T-helper 1 cell (primary cell): ENCODE data around the gene VWA5A.

Experiments
- DNase-seq, 5 donors: peaks; one replicate each; pipeline ENCODE4 v3.0.0-alpha.2; 2012 to 2020
- total RNA-seq, 4 donors: gene quantifications; one replicate each; lab custom pipeline; 2026; lab: John Stamatoyannopoulos, UW

Gene VWA5A
- total RNA-seq = 4.3 to 10.9 (median 6.6) reads per million in 4 donors

DNA sequence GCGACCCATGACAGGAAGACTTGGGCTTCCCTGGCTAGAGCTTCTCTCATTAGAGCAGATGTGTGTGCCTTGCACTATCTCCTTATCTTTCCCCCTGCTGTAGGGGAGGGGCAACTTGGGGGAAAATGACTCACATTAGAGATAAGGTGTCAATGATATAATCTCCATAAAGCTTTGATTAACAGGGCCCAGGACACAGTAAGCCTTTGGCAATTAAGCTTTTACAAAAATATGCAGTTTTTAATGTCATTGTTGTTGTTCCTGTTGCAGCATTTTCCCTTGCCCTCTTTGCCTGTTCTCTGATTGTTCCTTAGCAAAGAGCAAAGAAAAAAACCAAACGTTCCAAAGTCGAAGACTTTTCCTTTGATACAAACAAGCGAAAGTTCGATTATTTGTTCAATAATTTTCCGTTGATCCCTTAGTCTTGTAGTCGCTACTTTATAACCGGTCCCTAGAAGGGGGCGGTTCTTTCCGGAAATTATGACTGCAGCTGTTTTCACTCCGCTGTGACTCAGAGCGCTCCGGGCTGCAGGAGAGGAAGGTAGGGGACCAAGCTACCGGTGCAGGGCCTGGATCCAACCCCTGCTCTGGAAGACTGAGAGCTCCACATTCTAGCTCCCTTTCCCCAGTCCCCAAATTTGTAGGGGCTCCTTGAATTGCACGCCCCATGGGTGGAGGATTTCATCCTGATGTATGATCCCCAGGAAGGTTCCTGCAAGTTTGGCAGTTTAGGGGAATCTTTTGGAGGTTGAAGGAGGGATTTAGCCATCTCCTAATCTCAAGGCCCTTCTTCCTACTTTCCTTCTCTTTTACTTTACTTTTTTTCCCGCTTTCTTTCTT lies at the start of gene VWA5A:
Gene VWA5A, plus strand, starts transcription at position 509 of the 840 bp plus-strand sequence. CDS start 2,062 bp downstream, outside the sequence.
- DNase-seq = peak in 3 of 5 donors; percentile 31 to 89 (median 48)

DNA sequence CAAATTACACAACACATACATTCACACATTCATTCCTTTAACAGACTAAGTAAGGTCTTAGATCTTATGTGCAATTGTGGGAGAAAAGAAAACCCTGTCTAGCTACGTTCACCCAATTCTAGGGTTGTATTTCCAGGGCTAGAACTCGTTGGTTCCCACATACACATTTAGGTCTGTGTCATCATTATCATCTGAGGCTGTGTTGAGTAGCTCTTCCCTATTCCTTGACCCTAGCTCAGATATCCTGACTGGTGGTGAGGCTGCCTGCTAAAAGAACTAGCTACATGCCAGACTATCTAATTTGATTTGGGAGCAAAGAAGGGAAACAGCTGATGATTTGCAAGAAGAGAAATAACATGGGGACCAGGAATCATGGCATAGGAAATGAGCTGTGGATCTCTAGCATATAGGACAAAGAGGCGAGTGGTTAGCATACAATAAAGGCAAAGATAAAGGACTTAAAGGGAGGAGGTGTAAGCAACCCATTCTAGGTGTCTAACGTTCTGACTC lies 46.6 kb upstream of the VWA5A start:
- no peak for DNase-seq

DNA sequence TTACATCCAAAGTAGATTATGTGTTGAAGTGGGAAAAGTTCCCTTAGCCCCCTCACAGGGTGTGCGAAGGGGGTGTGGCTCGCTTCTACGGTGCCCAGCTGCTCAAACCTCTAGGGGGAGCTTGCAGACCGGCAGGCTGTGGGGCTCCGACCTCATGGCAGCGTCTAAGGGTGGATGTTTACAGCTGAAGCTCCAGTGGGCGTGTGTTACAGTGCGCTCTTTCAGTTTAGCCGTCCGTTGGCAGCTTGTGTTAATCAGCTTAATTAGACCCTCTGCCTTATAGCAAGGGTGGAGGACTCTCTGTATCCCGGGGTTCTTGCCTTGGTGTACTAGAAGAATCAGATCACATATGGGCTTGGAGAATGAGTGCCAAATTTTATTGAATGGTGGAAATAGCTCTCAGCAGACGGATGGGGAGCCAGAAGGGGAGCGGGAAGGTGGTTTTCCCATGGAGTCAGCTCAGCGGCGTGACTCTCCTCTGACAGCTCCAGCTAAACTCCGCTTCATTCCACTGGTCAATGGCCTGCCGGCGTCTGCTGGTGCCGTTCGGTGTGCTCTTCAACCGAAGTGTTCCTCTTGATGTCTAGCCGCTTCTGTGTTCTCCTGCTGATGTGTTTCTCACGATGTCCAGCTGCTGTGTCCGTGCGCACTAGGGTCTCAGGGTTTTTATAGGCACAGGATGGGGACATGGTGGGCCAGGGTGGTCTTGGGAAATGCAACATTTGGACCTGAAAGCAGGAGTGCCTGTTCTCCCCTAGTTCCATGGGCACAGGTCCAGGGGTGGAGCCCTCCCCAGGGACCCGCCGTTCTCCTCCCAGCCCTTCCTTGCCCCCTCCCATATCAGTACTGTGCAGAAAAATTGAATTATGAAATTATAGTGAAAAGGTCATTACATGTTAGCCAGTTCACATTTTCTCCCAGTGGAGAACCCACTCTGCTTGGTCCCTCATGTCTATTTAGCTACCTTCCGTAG lies 45.5 kb upstream of the VWA5A start:
- peak in 1 of 5 donors; percentile 45 for DNase-seq

DNA sequence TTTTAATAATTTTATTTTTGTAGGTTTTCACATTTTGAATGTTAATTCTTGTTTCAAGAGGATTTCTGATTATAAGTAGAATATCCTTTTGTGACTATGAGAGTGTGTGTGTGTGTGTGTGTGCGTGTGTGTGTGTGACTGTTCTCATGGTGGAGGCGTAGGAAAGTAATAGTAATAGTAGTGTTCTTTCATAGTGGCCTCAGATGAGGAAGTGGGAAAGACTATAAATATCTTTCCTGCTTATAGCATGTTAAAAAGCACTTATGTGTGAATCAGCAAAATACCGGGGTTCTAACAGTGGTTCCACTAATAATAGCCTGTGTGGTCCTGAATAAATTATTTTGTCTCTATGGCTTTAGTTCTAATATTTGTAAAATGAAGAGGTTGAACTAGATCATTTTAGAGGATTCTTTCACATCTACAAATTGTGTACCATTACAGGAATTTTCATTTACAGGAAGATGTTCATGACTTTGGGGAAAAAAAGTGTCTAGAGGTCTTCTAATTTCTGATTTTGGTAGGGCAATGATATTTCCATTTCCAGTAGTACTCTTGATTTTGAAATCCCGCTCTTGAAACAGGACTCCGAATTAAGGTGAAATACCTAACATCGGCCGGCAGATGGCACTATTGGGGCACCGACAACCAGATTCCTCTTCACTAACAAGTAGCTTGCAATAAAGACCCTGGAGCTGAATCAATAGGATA lies 44.2 kb upstream of the VWA5A start:
- peak in 4 of 5 donors; percentile 25 to 56 (median 46) for DNase-seq

DNA sequence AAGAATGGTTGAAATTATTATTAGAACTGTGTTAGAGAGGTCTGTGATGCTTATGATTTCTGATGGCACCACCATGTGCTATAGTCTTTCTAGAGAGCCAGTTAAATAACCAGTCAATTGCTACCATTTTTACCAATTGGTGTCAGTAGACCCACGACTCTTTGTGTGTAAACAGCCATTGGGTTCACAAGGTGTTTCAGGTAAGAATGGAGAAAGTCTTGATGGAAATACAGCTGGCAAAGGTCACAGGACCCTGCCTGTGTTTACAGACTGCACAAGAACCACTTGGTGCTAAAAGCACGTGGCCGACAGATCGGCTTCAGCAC lies 43.7 kb upstream of the VWA5A start:
- no peak for DNase-seq

- no peak for DNase-seq
These were observed 43.1 kb upstream of the VWA5A start for GRCh38 chr11:124072147-124072546.

GRCh38 chr11:124074554-124074953 lies 40.7 kb upstream of the VWA5A start:
- DNase-seq = no peak

- DNase-seq = no peak
These were observed 39.8 kb upstream of the VWA5A start for GRCh38 chr11:124075492-124075840.

DNA sequence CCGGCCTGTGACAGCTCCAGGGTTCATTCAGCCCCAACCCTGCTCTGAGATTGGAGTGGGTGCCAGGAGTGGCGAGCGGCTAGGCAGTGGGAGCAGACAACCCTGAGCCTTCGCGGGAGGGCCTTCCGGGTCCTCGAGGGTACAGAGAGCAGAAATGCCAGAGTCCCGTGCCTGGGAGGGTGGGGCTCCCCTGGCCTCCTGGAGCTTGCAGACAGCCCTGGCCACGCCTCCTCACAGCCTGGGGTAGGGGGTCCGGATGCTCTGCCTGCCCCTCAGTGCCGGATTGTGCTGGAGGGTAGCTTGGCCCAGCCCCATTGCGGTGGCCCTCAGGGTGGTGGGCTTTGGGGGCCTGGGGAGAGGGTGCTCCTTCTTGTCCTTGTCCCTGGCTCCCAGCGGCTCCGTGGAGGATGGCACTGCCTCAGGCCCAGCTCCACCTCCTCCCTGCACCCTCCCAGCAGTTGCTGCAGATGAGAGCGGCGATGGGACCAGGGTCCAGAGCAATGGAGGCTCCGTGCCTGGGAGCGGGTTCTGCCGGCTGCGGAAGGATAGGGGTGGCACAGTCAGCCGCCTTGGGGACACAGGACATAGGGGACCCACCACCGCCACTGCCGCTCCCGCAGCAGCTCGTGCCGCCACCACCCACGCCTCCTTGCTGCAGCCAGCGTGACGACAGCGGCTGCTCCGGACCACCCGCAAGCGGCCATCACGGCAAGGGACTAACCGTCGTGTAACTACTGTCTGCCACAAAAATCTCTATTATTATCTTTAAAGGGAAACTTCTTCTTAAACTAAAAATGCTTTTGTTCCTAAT lies 39.2 kb upstream of the VWA5A start:
- peak in 1 of 5 donors; percentile 4 for DNase-seq

DNA sequence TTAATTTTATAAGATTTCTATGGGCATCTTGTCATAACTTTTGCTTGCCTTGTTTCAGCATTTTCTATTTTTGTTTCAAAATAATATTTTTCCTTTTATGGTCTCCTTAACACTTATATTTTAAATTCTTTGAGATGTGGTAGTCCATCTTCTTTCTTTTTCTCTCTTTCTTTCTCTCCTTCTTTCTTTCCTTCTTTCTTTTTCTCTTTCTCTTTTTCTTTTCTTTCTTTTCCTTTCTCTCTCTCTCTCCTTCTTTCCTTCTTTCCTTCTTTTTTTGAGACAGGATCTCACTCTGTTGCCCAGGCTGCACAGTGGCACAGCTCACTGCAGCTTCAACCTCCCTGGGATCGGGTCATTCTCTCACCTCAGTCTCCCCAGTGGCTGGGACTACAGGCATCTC lies 38.0 kb upstream of the VWA5A start:
- no peak for DNase-seq

- no peak for DNase-seq
These were observed 36.7 kb upstream of the VWA5A start for GRCh38 chr11:124078591-124078990.

DNA sequence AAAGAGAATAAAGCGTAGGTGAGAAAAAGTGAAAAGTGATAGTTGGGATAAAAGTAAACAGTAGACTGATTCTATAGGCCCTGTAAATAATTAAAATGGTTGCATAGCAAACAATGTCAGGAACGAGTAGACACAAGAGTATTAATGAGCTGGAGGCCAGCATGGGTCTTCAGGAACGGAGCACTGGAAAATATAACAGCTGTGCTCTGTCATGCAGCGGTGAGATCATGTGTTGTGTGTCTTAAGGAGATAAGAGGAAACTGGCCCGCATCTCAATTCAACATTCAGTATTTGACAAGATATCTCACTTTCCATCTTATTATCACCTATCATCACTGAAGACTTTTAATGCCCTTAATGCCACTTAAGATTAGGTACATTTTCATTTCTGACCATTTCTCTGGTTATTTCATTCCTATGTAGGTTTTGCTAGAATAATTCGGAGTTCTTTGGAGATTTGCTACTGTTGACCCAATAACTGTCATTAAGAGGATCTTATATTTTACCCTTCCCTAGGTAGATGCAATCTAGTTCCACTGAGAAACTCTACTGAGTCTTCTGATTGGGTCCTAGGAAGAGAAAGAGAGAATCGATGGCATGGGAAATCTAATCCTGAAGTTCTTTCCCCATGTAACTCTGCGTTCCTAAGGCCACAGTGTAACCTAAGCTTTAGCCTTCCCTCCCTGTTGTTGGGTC lies 35.5 kb upstream of the VWA5A start:
- DNase-seq = no peak

DNA sequence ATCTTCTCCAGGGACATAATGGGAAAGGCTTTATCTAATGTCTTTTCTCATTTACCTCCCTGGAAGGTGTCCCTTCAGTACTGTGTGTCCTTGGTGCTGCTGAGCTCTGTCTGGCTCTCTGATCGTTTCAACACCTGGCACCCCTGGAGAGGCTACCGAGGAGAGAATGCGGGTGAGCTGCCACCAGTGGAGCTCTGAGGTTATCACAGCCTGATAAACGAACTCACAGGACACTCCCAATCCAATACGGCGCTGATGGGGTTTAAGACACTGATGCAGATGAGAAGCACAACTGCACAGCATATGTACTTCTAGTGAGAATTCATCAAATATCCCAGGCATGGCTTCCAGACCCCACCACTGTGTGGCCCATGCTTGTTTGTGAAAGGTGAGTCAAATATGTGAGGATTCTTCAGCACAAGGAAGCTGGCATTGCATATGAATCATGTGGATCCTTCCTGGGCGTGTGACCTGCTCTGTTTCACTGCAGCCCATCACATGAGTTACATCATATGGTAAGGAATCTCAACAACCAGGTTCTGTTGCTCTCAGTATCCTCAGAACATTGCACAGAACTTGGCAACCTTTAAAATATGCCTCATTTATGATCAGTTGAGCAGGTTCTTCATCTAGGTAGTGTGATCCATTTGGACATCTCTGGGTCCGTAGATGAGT lies 34.8 kb upstream of the VWA5A start:
- no peak for DNase-seq

DNA sequence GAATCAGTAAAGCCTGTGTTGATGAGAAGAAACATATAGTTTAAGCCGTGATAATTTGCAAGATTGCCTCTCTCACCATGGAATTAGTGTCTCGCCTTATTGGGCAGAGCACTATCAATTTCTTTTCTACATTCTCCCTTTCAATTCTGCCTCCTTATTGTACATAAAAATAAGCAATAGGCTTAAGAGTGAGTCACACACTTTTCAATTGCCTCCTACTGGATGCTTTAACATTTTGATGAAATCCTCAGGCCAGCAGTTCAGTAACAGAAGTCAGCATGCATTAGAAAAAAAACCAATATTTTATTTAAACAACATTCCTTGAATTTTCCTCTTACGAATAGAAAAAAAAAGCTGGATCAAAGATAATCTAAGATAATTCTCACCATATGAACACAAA lies 33.8 kb upstream of the VWA5A start:
- no peak for DNase-seq

GRCh38 chr11:124082371-124082770 lies 32.9 kb upstream of the VWA5A start:
- no peak for DNase-seq

DNA sequence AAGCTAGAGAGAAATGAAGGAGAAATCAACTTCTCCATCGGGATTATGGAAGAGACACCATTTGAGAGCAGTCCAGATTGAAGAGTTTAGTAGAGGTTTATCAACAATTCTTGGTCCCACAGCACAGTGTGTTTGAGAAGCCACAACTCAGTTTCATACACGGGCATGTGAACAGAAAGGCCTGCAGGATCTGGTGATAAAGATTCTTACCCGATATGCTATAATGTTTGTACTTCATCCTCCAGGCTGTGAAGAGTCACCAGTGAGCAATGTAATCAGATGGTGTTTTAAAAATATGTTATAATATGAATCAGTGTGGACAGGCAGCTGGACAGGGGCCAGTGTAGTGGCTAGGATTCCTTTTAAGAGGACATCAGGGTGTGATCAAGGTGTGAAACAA lies 29.7 kb upstream of the VWA5A start:
- DNase-seq = no peak

- no peak for DNase-seq
These were observed 29.0 kb upstream of the VWA5A start for GRCh38 chr11:124085997-124086846.

DNA sequence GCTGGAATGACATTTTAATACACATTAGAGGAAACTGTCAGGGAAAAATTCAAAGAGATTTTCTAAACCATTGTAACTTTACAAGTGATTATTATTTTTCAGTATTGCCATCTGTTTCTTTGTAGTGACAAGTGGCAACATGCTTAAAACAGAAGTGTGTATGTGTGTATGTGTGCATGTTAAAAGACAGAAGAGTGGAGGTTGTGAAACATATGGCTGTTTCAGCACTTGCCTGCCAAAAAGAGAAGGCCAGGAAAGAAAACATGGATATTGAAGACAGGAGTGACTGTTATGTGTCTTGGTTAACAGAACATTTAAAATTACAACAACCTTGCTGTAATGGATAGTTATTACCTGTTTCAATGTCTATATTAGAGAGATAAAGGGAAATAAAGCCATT lies 24.3 kb upstream of the VWA5A start:
- no peak for DNase-seq

- no peak for DNase-seq
These were observed 21.9 kb upstream of the VWA5A start for GRCh38 chr11:124093330-124093729.

DNA sequence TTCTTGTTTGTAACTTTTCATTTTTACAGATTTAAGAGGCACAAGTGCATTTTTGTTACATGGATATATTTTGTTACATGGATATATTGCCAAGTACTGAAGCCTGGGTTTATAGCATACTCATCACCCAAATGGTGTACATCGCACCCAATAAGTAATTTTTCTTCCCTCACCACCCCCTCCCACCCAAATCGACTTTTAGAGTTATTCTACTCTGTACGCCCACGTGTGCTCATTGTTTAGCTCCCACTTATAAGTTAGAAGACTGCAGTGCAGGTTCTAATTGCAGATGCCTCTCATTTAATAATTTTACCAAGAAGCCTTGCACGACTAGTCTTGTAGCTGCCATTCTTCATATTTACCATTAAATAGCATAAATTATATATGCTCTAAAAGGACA lies 20.5 kb upstream of the VWA5A start:
- DNase-seq = no peak
